ENCODE results near the gene CDKN2C. TPM values are rescaled to one million over a fixed set of nuclear protein-coding genes. Genes with fewer than 3 reads are reported as not detected.

Gene CDKN2C
- total RNA-seq, 2 donors from 2014 or later = 0.66 TPM

GRCh38 chr1:51014878-51015277 lies 44.8 kb downstream of the CDKN2C start:
- 80 to 89% methylated on average over 1 of the region's 1 CpG for WGBS, 2 experiments (ENCODE audit: insufficient coverage in 1 of 2, insufficient read length in 1 of 2)
- Histone ChIP-seq H3K4me1 (ENCODE audit: control insufficient read depth, insufficient read depth, low read length) (no peaks in the 10 kb centered on the region), H3K27me3 (ENCODE audit: control insufficient read depth, insufficient read depth, low read length, poor library complexity, severe bottlenecking) (no peaks in the 10 kb centered on the region), H3K9me3 (ENCODE audit: control insufficient read depth, low read length) (no peaks in the 10 kb centered on the region), H3K36me3 (ENCODE audit: control insufficient read depth, insufficient read depth, low read length) (no peaks in the 10 kb centered on the region), H3K27ac (ENCODE audit: low read depth, low read length) (no peak overlapping the region), H3K4me3 (ENCODE audit: low read length) (no peak overlapping the region), H3K9ac (ENCODE audit: extremely low read depth, low read length, poor library complexity, severe bottlenecking) (no peak overlapping the region)
- DNase-seq = no peak
- no peak for TF ChIP-seq CTCF (conservative IDR thresholded peaks at IDR 0.05)
- Mint-ChIP-seq H3K27me3 (ENCODE audit: insufficient read depth) (peaks cover 4% of the 10 kb centered on the region), H3K9me3 (no peaks in the 10 kb centered on the region), H3K4me3 (no peak overlapping the region), H3K27ac (no peak overlapping the region), H3K4me1 (no peaks in the 10 kb centered on the region), H3K36me3 (ENCODE audit: low read depth) (no peaks in the 10 kb centered on the region)

GRCh38 chr1:51019811-51020210 lies 49.8 kb downstream of the CDKN2C start:
- no peak overlapping the region for H3K4me3 ChIP-seq (ENCODE audit: low read length)
- H3K36me3 Mint-ChIP-seq (ENCODE audit: low read depth) = no peaks in the 10 kb centered on the region
- no peaks in the 10 kb centered on the region for H3K4me1 ChIP-seq (ENCODE audit: control insufficient read depth, insufficient read depth, low read length)
- DNase-seq = no peak
- H3K27ac Mint-ChIP-seq = no peak overlapping the region
- TF ChIP-seq CTCF (conservative IDR thresholded peaks at IDR 0.05) = no peak
- H3K9me3 Mint-ChIP-seq = no peaks in the 10 kb centered on the region
- H3K36me3 ChIP-seq (ENCODE audit: control insufficient read depth, insufficient read depth, low read length) = no peaks in the 10 kb centered on the region
- H3K4me3 Mint-ChIP-seq = no peak overlapping the region
- no peaks in the 10 kb centered on the region for H3K4me1 Mint-ChIP-seq
- H3K27me3 ChIP-seq (ENCODE audit: control insufficient read depth, insufficient read depth, low read length, poor library complexity, severe bottlenecking) = no peaks in the 10 kb centered on the region
- no peaks in the 10 kb centered on the region for H3K9me3 ChIP-seq (ENCODE audit: control insufficient read depth, low read length)
- H3K9ac ChIP-seq (ENCODE audit: extremely low read depth, low read length, poor library complexity, severe bottlenecking) = no peak overlapping the region
- H3K27me3 Mint-ChIP-seq (ENCODE audit: insufficient read depth) = peaks cover 2% of the 10 kb centered on the region
- H3K27ac ChIP-seq (ENCODE audit: low read depth, low read length) = no peak overlapping the region

Other genes with a start within 250 kb of the CDKN2C start
- gene FAF1, start 10.0 kb upstream of the CDKN2C start, total RNA-seq = 10 to 100 TPM; 76.4 to 94.4 TPM
- not detected for gene C1orf185, start 132.0 kb downstream of the CDKN2C start, total RNA-seq